Measurements from ENCODE around the gene THAP6.

DNA sequence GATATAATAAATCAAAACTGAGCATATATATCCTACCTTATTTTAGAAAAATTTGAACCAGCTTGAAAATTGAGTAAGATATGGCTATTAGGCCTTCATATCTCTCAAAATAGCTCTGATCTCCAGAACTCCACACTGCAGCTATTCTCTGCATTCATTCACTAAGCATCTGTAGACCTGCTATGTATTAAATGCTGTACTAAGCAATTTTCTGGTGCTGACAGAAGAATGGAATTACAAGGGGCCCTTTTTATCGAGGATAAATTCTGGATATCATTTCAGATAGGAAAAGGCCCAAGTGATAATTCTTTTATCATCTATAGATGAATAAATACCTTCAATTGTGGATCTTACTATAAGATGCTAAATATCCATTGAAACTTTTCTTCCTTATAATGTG lies 1.9 kb downstream of the THAP6 start:
- TF ChIP-seq EZH2 (IDR thresholded peaks at IDR 0.05; ENCODE audit: borderline replicate concordance, insufficient read depth, low read depth, low read length, poor library complexity, severe bottlenecking): no peak
- TF ChIP-seq, protein P1, sequence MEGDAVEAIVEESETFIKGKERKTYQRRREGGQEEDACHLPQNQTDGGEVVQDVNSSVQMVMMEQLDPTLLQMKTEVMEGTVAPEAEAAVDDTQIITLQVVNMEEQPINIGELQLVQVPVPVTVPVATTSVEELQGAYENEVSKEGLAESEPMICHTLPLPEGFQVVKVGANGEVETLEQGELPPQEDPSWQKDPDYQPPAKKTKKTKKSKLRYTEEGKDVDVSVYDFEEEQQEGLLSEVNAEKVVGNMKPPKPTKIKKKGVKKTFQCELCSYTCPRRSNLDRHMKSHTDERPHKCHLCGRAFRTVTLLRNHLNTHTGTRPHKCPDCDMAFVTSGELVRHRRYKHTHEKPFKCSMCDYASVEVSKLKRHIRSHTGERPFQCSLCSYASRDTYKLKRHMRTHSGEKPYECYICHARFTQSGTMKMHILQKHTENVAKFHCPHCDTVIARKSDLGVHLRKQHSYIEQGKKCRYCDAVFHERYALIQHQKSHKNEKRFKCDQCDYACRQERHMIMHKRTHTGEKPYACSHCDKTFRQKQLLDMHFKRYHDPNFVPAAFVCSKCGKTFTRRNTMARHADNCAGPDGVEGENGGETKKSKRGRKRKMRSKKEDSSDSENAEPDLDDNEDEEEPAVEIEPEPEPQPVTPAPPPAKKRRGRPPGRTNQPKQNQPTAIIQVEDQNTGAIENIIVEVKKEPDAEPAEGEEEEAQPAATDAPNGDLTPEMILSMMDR (IDR thresholded peaks at IDR 0.05): no peak
